OCI-LY1 (cell line): Measurements from ENCODE around the gene ATP6V1G1.

ENCODE experiments used
- H2AFZ ChIP-seq: fragments of 200-600 bp; sonication (generic), shearing (Covaris generic); 2 replicates; pipeline ENCODE4 v1.6.0; 2014; ENCODE audit warnings: antibody characterized with exemption, mild to moderate bottlenecking, low read length
- H3F3A ChIP-seq: fragments of 200-600 bp; sonication (generic), shearing (Covaris generic); 2 replicates; pipeline ENCODE4 v1.6.0; 2014; ENCODE audit warnings: mild to moderate bottlenecking, antibody characterized with exemption, low read length, moderate library complexity; ENCODE audit not compliant: insufficient read depth
- H3K27ac ChIP-seq: fragments of 200-600 bp; sonication (generic); 2 replicates; pipeline ENCODE4 v1.5.1; 2014; ENCODE audit warnings: low read length, mixed run types, mild to moderate bottlenecking, low read depth; ENCODE audit not compliant: poor library complexity, severe bottlenecking
- H3K27me3 ChIP-seq: fragments of 200-600 bp; sonication (generic); 2 replicates; pipeline ENCODE4 v1.6.0; 2014; ENCODE audit warnings: antibody characterized with exemption, mild to moderate bottlenecking, low read length, moderate library complexity; ENCODE audit not compliant: insufficient read depth
- H3K36me3 ChIP-seq: fragments of 200-600 bp; sonication (generic); 2 replicates; pipeline ENCODE4 v1.6.1; 2014; ENCODE audit warnings: mild to moderate bottlenecking, antibody characterized with exemption, low read length, moderate library complexity, mixed read lengths; ENCODE audit not compliant: insufficient read depth
- H3K4me1 ChIP-seq: fragments of 200-600 bp; sonication (generic); 2 replicates; pipeline ENCODE4 v1.5.1; 2014; ENCODE audit warnings: mild to moderate bottlenecking, low read length, moderate library complexity; ENCODE audit not compliant: insufficient read depth, severe bottlenecking
- H3K4me2 ChIP-seq: fragments of 200-600 bp; sonication (generic), shearing (Covaris generic); 2 replicates; pipeline ENCODE4 v1.6.1; 2014; ENCODE audit warnings: low read length
- H3K4me3 ChIP-seq: fragments of 200-600 bp; sonication (generic); 2 replicates; pipeline ENCODE4 v1.5.1; 2014; ENCODE audit warnings: low read length, low read depth, mild to moderate bottlenecking, mixed read lengths; ENCODE audit not compliant: poor library complexity, severe bottlenecking
- H3K79me2 ChIP-seq: fragments of 200-600 bp; shearing (Covaris generic); 2 replicates; pipeline ENCODE4 v1.6.1; 2016; ENCODE audit warnings: mixed run types, low read length, mixed read lengths; ENCODE audit not compliant: insufficient read depth
- H3K9ac ChIP-seq: fragments of 200-600 bp; sonication (generic), shearing (Covaris generic); 2 replicates; pipeline ENCODE4 v1.6.1; 2014; ENCODE audit warnings: mild to moderate bottlenecking, low read length, mixed read lengths
- H3K9me2 ChIP-seq: fragments of 200-600 bp; sonication (generic), shearing (Covaris generic); 2 replicates; pipeline ENCODE4 v1.6.1; 2014; ENCODE audit warnings: low read depth, mild to moderate bottlenecking, low read length, mixed read lengths
- H3K9me3 ChIP-seq: fragments of 200-600 bp; shearing (Covaris generic); 2 replicates; pipeline ENCODE4 v1.6.1; 2014; ENCODE audit warnings: low read length, mixed read lengths
- H4K20me1 ChIP-seq: fragments of 200-600 bp; sonication (generic), shearing (Covaris generic); 2 replicates; pipeline ENCODE4 v1.6.0; 2016; ENCODE audit warnings: mild to moderate bottlenecking, low read length; ENCODE audit not compliant: insufficient read depth
- CTCF ChIP-seq: fragments of 200-600 bp; sonication (generic), shearing (Covaris generic); IDR thresholded peaks from 2 replicates; pipeline ENCODE4 v1.5.1; 2017; ENCODE audit warnings: mild to moderate bottlenecking, antibody characterized with exemption, low read length, moderate library complexity, mixed read lengths
- EZH2 ChIP-seq: fragments of 200-600 bp; sonication (generic), shearing (Covaris generic); IDR thresholded peaks from 2 replicates; pipeline ENCODE4 v1.8.0; 2017; ENCODE audit warnings: borderline replicate concordance, mixed run types, mild to moderate bottlenecking, antibody characterized with exemption, low read length, moderate library complexity, mixed read lengths

Gene ATP6V1G1

GRCh38 chr9:114621975-114622609 is 34.5 kb downstream of the ATP6V1G1 start:
- H3K27ac ChIP-seq = no peak overlapping the region
- H3K79me2 ChIP-seq = peaks cover 26% of the 10 kb centered on the region
- H3K9me3 ChIP-seq = no peaks in the 10 kb centered on the region
- no peak overlapping the region for H2AFZ ChIP-seq
- H3K9me2 ChIP-seq = no peaks in the 10 kb centered on the region
- H3K4me3 ChIP-seq = no peak overlapping the region
- H3K27me3 ChIP-seq = no peaks in the 10 kb centered on the region
- no peaks in the 10 kb centered on the region for H3F3A ChIP-seq
- TF ChIP-seq EZH2 (no peak), CTCF (no peak)
- H3K4me2 ChIP-seq = no peak overlapping the region
- no peaks in the 10 kb centered on the region for H4K20me1 ChIP-seq
- H3K4me1 ChIP-seq = peaks cover 28% of the 10 kb centered on the region
- no peak overlapping the region for H3K9ac ChIP-seq
- peaks cover 82% of the 10 kb centered on the region for H3K36me3 ChIP-seq

GRCh38 chr9:114624677-114625076 is 37.1 kb downstream of the ATP6V1G1 start:
- Histone ChIP-seq H4K20me1 (no peaks in the 10 kb centered on the region), H3K27me3 (no peaks in the 10 kb centered on the region), H2AFZ (no peak overlapping the region), H3K4me2 (no peak overlapping the region), H3F3A (no peaks in the 10 kb centered on the region), H3K79me2 (peaks cover 12% of the 10 kb centered on the region), H3K9ac (no peak overlapping the region), H3K4me1 (peaks cover 2% of the 10 kb centered on the region), H3K36me3 (peaks cover 87% of the 10 kb centered on the region), H3K27ac (no peak overlapping the region), H3K9me3 (no peaks in the 10 kb centered on the region), H3K9me2 (no peaks in the 10 kb centered on the region), H3K4me3 (no peak overlapping the region)
- no peak for TF ChIP-seq CTCF
- no peak for TF ChIP-seq EZH2

- peaks cover 92% of the 10 kb centered on the region for H3K36me3 ChIP-seq
Measured at GRCh38 chr9:114626415-114627020, 38.9 kb downstream of the ATP6V1G1 start.

More at GRCh38 chr9:114626415-114627020, 38.9 kb downstream of the ATP6V1G1 start:
- H3K79me2 ChIP-seq = no peaks in the 10 kb centered on the region
- H3K9me2 ChIP-seq = no peaks in the 10 kb centered on the region
- H3K4me1 ChIP-seq = no peaks in the 10 kb centered on the region
- H3K9ac ChIP-seq = no peak overlapping the region
- TF ChIP-seq CTCF (no peak), EZH2 (no peak)
- H2AFZ ChIP-seq = no peak overlapping the region
- no peaks in the 10 kb centered on the region for H3F3A ChIP-seq
- H3K27ac ChIP-seq = no peak overlapping the region
- H3K4me2 ChIP-seq = no peak overlapping the region
- H4K20me1 ChIP-seq = no peaks in the 10 kb centered on the region
- H3K27me3 ChIP-seq = no peaks in the 10 kb centered on the region
- H3K4me3 ChIP-seq = no peak overlapping the region
- H3K9me3 ChIP-seq = no peaks in the 10 kb centered on the region
